NCI-H2171 (cell line): ENCODE data around the gene CALHM4.

Experiments
- DNase-seq: peaks from one replicate; lab custom pipeline; 2025; lab: John Stamatoyannopoulos, UW

CALHM4 gene

DNA sequence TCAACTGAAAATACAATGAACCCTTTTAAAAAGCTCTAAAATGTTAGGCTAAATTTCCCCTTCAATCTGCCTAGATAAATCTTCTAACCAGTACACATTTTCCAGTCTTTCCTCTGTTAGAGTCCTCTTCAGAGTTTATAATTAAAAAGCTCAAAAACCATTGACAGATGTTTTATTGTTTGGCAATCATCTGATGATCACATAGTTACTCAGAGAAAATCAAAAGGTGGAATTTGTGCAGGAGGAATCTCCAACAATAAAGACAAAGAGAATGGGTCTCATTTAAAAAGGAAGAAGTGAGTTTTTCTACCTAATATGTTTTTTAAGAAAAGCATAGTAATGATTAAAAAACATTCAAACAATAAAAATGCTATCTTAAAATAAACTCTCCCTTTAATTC is 11.1 kb upstream of the CALHM4 start:
- no peak for DNase-seq

DNA sequence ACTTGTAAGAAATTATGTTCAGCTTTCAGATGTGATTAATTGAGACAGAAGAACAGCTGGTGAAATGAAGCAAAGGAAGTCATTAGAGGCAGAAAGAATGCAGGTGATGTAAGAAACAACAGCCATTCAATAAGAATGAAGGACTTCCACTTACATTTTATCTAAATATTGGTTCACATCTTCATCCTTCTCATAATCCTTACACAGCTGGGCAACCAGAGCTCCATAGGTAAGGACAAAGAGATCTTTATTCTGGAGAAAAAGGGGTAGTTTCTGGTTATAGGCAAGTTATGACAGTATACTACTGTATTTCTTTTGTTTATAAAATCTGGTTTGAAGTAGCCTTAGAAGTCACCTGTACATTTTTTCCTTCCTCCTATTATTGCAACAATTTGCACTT is 10.4 kb upstream of the CALHM4 start:
- DNase-seq: no peak

DNA sequence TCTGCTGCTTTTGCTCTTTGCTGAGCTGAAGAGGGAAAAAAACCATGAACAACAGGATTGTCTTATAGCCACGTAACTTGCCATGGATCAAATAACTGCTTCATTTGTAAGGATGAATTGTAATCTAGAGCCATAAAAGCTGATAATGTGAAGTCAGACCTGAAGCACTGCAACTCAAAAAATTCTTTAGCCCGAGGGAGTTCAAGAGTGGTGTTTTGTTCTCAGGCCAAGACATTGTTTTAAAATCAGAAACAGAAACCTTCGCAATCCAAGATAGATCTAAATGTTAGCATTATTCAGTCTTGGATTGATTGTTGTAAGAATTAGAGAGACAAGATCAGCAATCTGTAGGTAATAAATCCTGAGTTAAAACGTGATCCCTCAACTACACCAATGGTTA is 7.9 kb upstream of the CALHM4 start, which contains the start of gene TRAPPC3L:
TRAPPC3L (minus strand) TSS at position 34 of the 400 bp plus-strand sequence. CDS start 170 bp downstream, outside the sequence.
- no peak for DNase-seq

DNA sequence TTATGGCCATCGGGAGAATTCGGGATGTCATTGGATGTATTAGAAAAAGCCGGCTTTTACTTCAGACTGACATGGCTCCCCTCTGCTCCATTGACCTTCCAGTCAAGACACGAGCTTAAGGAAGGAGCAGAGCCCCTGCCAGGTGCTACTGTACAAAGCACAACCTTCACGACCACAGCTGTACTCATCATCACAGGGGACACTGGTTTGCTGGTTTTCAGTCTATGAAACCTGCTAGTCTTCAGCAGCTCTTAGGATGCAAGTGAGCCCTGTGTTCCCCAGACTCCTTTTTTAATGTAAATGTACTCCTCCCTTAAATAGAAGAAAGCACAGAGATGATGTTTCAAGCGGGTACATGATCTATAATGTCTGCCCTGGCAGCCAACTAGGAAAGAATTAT is 6.2 kb upstream of the CALHM4 start:
- no peak for DNase-seq

DNA sequence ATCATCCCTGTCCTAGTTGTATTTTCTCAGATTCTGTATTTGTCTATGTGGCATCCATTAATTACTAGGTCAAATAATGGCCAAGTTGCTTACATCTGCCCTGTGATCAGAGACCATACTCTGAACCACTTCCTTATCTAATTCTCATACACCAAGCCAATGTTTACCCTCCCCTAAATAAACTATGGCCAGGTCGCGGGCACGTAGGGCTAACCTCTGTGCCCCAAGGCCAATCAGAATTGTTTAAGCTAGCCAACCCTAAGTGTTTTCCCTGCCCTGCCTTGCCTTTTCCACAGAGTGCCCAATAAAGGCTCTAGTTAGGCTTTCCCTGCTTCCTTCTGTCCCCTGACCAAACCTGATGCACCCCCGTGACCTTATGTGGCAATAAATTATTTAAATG is 2.8 kb upstream of the CALHM4 start:
- no peak for DNase-seq

DNA sequence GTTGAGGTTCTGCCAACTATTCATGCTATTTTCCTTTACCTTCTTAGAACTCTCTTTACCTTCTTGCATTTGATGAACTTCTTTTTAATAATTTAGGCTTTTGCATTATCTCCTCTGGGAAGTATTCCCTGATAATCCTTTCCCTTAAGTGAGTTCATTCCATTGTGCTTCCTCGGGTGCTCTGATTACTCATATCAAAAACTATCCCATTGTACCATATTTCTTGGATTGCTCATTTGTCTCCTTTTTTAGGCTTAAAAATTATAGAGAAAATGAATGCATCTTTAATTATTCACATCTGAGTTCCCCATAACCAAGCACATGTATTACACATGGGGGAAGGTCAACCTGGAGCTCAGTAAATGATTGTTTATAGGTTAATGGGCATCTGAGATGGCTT is 2.5 kb downstream of the CALHM4 start:
- no peak for DNase-seq

DNA sequence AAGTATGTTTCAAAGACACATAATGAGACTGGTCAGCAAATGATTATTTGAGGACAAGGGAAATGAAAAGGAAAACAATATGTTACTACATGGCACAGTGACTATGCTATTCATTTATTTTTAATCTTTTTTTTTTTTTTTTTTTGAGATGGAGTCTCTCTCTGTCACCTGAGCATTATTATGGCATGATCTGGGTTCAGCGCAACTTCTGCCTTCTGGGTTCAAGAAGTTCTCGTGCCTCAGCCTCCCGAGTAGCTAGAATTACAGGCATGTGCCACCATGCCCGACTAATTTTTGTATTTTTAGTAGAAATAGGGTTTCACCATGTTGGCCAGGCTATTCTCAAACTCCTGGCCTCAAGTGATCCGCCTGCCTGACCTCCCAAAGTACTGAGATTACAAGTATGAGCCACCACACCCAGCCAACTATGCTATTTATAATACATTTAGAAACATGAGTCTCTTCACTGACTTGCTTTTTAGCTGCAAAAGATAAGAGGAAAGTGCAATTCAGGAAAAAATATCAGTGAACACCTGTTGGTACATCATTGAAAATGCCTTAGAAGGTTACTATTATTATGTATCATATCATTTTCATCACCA is 3.4 kb downstream of the CALHM4 start:
- DNase-seq: no peak

DNA sequence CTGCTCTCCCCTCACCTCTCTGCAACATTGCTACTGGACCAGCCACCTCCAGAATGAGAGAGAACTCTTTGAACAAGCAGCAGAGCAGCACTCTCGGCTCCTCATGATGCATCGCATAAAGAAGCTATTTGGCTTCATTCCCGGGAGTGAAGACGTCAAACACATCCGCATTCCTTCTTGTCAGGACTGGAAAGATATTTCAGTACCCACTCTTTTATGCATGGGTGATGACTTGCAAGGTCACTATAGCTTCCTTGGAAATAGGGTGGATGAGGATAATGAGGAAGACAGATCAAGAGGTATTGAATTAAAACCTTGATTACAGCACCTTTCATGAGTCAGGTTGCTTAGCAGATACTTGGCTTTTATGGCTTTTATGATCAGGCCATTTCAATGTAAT is 4.3 kb downstream of the CALHM4 start:
- no peak for DNase-seq

DNA sequence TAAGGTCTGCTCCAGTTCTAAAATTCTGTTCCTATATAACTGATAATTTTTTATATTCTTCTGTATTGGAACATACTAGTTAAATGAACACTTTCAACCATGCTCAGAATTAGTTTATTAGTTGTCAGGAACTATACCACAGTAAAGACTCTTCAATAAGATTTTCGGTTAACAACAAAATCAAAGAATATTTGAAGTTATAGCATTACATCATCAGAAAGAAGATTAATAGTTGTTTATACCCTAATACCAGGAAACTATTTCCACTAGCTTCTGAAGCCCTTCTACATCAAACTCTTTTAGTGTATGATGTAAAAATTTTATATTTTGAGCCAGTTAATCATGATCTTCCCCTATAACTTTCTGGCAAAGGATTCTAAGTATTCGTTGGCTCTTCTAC is 6.6 kb downstream of the CALHM4 start:
- DNase-seq: no peak

DNA sequence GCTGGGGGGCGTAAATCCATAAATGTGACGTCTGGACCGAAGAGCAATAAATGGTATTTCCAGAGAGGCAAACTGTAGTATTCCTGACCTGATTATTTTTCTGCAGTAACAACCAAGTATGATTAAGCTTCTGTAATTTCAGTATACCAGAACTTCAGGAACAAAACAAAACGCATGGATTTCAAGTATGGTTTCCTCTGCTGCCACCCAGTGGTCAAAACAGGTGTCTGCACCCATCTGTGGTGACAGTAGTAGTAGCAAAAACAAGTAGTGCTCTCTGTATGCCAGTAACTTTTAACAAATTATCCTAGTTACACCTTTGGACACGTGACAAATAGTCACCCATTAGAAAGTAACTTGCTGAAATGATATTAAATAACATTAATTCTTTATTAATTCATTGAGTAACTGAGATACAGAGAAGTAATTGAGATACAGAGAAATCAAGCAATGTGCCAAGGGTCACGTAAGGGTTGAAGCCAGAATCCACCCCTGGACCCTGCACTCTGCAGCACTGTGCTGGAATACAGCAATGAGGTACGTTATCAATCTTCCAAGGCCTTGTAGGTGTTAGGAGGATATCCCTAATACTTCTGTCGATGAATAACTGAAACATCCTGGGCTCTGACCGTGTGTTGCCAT is 7.9 kb downstream of the CALHM4 start:
- DNase-seq: peak; percentile 16

DNA sequence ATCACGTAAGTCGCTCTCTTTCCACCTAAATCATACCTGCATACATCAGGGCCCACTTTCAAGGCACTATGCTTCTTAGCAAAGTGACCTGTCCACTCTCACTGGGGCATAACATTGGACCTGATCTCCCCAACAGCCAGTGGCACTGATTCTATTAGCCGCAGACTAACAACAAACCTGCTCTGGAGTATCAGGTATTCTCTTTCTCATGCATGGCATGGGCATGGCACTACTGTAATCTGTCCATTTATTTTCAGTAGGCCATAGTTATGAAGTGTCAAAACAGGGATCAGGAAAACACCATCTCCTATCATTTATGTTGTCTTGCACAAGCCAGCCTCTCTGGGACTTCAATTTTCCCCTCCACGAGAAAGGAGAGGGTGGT is 8.5 kb downstream of the CALHM4 start:
- no peak for DNase-seq

DNA sequence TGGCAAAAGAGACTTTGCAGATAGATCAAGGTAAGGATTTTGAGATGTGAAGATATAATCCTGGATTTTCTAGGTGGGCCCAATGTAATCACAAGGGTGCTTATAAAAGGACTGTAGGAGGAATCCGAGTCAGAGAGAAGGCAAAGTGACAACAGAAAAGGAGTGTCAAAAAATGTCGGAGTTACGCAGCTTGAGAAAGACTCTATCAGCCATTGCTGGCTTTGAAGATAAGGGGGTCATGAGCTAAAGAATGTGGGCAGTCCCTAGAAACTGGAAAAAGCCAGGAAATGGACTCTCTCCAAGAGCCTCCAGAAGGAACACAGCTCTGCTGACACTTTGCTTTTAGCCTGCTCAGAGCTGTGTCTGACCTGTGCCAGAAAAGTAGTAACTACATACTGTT is 9.1 kb downstream of the CALHM4 start:
- no peak for DNase-seq

DNA sequence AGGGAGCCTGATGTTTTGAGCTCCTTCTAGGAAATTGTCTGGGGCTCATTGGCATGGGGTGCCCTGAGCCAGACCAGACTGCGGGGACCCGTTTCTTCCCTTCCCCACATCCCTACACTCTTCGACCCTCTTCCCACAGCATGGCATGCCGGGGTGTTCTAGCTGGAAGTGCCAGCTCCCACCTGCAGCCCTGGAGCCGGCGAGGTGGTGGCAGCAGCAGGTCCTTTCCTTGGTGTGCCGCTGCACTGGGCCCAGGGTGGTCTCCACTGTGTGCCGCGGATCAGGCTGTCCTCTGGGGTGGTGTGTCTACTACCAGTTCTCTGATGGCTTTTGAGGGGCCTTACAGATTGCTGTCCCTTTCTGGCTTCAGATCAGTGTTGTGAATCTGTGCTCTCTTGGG is 10.3 kb downstream of the CALHM4 start:
- DNase-seq: no peak

DNA sequence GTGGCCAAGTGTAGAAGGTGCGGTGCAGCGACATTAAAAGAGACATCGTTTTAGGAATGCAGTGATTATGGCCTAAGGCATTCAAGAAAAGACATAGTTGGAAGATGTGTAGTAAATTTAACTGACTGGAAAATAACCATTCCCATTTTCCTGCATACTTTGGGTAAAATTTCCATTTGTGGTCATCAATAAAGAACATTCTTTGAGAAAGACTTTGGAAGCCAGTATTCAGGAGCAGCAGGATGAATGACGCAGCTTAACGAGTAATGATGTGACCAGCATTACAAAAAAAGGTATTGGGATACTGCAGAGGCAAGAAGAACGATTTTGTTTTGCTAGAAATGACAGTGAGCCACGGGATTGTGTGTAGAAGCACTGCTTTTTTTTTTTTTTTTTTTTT is 10.8 kb downstream of the CALHM4 start:
- DNase-seq: no peak

DNA sequence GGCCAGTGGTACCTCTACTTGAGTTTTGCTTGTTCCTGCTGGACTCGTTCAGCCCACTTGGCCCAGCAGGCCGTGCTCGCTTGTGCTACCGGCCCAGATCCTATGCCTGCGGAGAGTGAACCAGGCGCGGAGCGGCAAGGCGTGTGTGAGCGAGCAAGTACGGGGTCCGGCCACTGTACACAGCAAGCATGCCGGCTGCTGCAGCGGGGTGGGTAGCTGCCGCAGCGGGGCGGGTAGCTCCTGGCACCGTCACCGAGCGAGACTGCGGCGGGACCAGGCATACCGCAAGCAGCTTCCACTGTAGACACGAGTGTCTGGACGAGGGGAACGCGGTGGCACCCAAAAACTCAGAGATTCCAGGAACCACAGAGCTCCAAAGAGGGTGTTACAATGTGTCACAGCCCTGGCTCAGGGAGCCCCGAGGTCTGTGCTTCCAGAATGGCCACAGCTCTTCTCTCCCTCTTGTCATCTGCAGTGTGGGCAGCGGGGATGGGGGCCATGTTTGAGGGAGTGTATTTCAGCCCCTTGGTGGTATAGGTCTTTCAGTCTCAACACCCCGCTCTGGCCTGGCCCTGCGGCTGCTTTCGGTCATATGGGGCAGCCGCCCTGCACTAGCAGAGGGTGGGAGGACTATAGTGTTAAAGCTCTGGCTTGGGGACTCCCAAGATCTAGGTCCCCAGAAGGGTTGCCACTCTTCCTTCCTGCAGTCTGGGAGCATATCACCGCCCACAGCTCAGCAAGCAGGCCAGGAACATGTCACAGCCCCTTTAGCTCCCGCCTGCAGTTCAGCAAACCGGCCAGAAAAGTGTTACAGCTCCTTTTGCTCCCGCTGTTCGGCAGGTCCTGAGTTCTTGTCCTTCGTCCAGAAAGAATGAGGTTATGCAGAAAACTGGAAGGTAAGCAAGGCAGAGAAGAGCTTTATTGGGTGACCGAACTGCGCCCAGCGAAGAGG is 11.6 kb downstream of the CALHM4 start:
- DNase-seq: no peak

DNA sequence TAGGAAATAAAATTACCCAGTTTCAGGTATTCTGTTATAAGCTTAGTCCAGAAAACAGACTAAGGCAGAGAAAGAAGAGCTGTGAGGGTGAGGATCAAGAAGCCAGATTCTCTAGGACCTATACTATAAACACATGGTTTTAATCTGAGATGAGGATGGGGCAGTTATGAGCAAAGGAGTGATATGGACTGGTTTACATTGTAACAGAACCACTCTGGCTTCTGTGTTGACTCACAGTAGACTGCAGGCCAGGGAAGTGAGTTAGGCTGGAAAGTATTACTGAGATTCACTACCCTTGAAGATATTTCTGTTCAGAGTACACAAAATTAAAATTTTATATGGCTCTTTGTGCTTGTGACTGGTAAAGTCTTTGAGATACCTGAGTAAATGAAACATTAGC is 14.6 kb downstream of the CALHM4 start:
- no peak for DNase-seq

DNA sequence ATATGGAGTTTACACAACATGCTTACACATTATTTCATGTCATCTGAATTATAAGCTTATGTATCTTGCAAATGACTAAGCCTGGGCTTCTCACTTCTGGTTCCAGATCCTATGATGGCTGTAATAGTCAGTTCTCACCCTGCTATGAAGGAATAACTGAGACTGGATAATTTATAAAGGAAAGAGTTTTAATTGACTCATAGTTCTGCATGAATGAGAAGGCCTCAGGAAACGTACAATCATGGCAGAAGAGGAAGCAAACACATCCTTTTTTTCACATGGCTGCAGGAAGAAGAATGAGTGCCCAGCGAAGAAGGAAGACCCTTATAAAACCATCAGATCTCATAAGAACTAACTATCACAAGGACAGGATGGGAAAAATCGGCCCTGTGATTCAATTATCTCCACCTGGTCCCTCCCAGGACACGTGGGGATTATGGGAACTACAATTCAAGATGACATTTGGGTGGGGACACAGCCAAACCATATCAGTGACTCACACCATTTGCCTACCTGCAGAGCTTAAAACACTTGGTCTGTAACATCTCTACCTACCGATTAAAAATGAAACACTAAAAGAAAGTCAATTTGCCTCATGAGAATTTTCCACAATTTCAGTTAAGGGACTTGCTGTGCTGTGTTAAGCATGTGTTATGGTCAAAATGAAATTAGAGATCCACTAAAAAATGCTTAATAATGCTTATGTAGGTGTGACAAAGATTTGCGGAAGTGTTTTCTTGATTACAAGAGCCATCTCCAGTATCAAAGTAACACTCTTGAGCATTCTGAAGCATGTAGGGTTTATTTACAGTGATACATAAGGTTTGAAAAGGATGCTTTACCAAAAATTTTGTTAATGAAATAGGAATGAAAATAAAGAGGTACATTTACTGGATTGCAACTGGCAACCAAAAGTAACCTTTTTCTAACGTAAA is 15.5 kb downstream of the CALHM4 start:
- no peak for DNase-seq

DNA sequence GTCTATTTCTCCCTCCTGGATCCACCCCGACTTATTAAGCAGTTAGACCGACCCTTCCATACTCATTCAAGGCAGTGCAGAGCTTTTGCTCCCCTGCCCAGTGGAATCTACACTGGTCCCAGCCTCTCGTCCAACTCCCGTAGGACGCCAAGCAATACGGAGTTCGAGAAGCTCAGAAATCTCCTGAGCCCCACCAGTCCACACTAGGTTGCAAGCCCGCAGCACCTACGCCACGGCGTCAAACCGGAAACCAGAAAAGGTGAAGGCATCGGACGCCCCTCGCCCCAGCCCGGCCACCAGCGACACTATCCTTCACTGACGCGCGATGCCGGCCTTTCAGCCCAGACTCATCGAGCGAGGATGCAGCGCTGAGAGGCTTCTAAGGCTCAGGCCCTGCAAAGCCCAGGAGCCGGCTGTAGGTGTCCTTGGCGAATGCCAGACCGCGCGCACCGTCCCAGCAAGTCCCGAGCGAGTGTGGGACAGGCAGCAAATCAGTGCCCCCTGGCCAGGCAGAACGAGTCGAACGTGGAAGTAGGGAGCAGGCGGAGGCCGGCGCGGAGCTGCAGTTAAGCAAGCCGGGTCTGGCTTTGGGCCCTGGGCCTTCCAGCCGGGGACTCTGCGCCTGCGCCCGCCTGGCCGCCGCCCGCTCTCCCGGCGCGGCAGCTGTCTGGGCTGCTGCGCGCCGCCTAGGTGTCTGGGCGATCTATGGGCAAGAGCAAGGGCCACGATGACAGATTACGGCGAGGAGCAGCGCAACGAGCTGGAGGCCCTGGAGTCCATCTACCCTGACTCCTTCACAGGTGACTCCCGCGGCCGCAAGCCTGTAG is 17.5 kb downstream of the CALHM4 start, which contains the start of gene RWDD1:
RWDD1 (plus strand) TSS at position 649 of the 827 bp plus-strand sequence; CDS start at position 728, 79 bp downstream.
- peak; percentile 97 for DNase-seq

DNA sequence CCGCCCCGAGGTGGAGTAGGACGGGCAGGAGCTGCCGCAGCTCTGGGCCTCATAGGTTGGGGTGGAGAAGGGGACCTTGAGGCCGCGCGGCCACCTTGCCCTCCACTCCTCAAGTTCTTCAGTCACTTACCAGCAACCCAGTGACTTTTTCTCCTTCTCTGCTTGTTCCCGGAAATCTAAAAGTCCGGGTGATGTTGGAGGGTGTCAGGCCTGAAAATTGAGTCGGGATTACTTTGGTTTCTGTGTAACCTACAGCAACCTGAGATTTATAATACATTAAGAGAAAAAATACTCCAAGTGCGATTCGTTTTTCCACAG is 18.1 kb downstream of the CALHM4 start:
- DNase-seq: no peak

DNA sequence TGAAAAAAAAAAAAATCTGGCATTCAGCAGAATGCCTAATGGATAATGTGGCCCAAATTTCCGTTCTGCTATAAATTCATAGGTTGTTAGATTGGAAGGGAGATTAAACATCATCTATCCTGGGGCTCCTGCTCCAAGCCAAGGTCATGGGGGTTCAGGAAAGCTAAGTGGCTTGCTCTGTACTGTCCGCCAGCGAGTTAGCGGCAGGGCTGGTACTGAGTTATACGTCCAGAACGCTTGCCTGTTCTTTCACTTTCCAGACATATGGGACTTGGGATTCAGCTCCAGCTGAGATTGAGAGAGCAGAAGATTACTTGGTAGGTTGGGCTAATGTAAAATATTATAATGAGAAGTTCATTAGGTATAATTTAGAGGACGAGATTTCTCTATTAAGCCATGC is 18.6 kb downstream of the CALHM4 start:
- DNase-seq: no peak

DNA sequence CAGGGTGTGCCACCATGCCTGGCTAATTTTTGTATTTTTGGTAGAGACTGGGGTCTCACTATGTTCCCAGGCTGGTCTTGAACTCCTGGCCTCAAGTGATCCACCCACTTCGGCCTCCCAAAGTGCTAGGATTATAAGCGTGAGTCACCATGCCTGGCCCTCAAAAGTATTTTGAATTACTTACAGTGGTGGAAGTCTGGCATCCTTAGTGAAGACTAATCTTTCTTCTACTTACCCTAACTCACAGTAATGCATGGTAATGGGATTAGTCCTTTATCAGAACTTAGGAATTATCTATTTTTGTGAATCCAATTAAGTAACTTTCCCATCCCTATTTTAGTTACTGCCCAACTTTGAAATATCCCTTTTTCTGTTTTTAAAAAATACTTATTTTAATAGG is 21.7 kb downstream of the CALHM4 start:
- no peak for DNase-seq
